Breast epithelium (tissue), 4 donors: Measurements from ENCODE around the gene ATP2B2. TPM values are rescaled to one million over a fixed set of nuclear protein-coding genes. Genes with fewer than 3 reads are reported as not detected.

Experiments used
- DNase-seq, 2 donors: peaks; one replicate each; pipeline ENCODE4 v3.0.0-alpha.2; 2019; ENCODE audit warnings: low spot score in 2 of 2
- H3K27ac ChIP-seq, 2 donors: fragments of 200-600 bp; sonication (generic) in 1 of 2; one replicate each; pipeline ENCODE4 v1.5.1; 2016 to 2019; ENCODE audit warnings: mild to moderate bottlenecking in 1 of 2
- H3K27me3 ChIP-seq, 2 donors: fragments of 200-600 bp; sonication (generic) in 1 of 2; one replicate each; pipeline versions ENCODE4 v1.5.1 to v1.6.0; 2017 to 2019; ENCODE audit warnings: control low read depth in 1 of 2, mild to moderate bottlenecking in 1 of 2
- H3K36me3 ChIP-seq: fragments of 200-600 bp; one replicate; pipeline ENCODE4 v1.5.1; 2019
- H3K4me1 ChIP-seq, 2 donors: fragments of 200-600 bp; sonication (generic); one replicate each; pipeline ENCODE4 v1.5.1; 2016 to 2019; ENCODE audit warnings: control low read depth in 1 of 2
- H3K4me3 ChIP-seq, 3 donors: fragments of 200-600 bp; sonication (generic); 1 replicate in 2 of 3; 2 replicates in 1 of 3; pipeline ENCODE4 v1.5.1; 2016 to 2019; ENCODE audit warnings: mild to moderate bottlenecking in 3 of 3, moderate library complexity in 2 of 3
- H3K9me3 ChIP-seq, 2 donors: fragments of 200-600 bp; sonication (generic) in 1 of 2; one replicate each; pipeline ENCODE4 v1.5.1; 2016 to 2019; ENCODE audit warnings: control low read depth in 1 of 2
- POLR2A ChIP-seq: fragments of 450-650 bp; IDR thresholded peaks from one replicate; pipeline ENCODE4 v1.6.1; 2016; ENCODE audit warnings: antibody characterized with exemption, mild to moderate bottlenecking, moderate library complexity
- POLR2AphosphoS5 ChIP-seq, 3 donors: sonication (generic); formaldehyde crosslinking; IDR thresholded peaks; one replicate each; pipeline ENCODE4 v1.6.1; 2017; ENCODE audit warnings: antibody characterized with exemption in 3 of 3
- intact Hi-C: fragments of 100-400 bp; cut with DNase I; formaldehyde crosslinking; loops from one replicate; pipeline ENCODE4 v1.15.1; 2023; ENCODE audit warnings: low total_unique reads
- total RNA-seq, 3 donors: library from RNA; depleted of rRNA; stranded (reverse); fragments of >200 nt; gene quantifications; one replicate each; pipeline ENCODE4 v1.1.0, GENCODE V29; 2016
- TF ChIP-seq, protein P1 (sequence below), 3 donors: fragments of 450-650 bp; IDR thresholded peaks; one replicate each; pipeline ENCODE4 v1.5.1; 2016 to 2017; ENCODE audit warnings: antibody characterized with exemption in 3 of 3, mild to moderate bottlenecking in 3 of 3, moderate library complexity in 3 of 3

ATP2B2 gene
- total RNA-seq, 3 donors from 2014 or later = under 0.01 to 0.15 TPM; not detected in 1

GRCh38 chr3:10277115-10277625 is 228.2 kb downstream of the ATP2B2 start:
- Histone ChIP-seq H3K4me1 (peaks cover 0 to 2% of the 10 kb centered on the region in 2 donors), H3K4me3 (no peak overlapping the region), H3K27ac (no peak overlapping the region), H3K27me3 (no peaks in the 10 kb centered on the region), H3K36me3 (no peaks in the 10 kb centered on the region), H3K9me3 (no peaks in the 10 kb centered on the region)
- intact Hi-C loops = loop anchor here (10.0 kb wide), 1 partner anchor 1662 kb away; no protein-coding TSS in a partner anchor
- no peak for DNase-seq
- TF ChIP-seq, protein P1, sequence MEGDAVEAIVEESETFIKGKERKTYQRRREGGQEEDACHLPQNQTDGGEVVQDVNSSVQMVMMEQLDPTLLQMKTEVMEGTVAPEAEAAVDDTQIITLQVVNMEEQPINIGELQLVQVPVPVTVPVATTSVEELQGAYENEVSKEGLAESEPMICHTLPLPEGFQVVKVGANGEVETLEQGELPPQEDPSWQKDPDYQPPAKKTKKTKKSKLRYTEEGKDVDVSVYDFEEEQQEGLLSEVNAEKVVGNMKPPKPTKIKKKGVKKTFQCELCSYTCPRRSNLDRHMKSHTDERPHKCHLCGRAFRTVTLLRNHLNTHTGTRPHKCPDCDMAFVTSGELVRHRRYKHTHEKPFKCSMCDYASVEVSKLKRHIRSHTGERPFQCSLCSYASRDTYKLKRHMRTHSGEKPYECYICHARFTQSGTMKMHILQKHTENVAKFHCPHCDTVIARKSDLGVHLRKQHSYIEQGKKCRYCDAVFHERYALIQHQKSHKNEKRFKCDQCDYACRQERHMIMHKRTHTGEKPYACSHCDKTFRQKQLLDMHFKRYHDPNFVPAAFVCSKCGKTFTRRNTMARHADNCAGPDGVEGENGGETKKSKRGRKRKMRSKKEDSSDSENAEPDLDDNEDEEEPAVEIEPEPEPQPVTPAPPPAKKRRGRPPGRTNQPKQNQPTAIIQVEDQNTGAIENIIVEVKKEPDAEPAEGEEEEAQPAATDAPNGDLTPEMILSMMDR (IDR thresholded peaks at IDR 0.05) = no peak
- no peak for TF ChIP-seq POLR2AphosphoS5 (IDR thresholded peaks at IDR 0.05)
- no peak for TF ChIP-seq POLR2A

- Histone ChIP-seq H3K9me3 (no peaks in the 10 kb centered on the region), H3K4me1 (peaks cover 0 to 2% of the 10 kb centered on the region in 2 donors), H3K4me3 (no peak overlapping the region), H3K36me3 (no peaks in the 10 kb centered on the region), H3K27ac (no peak overlapping the region), H3K27me3 (no peaks in the 10 kb centered on the region)
- TF ChIP-seq POLR2AphosphoS5 (IDR thresholded peaks at IDR 0.05) = no peak
- DNase-seq = no peak
- intact Hi-C loops = loop anchor here (10.0 kb wide), 1 partner anchor 1660 kb away; no protein-coding TSS in a partner anchor
These were observed 230.8 kb downstream of the ATP2B2 start for GRCh38 chr3:10274601-10275000.

Other genes with a start within 250 kb of the ATP2B2 start
- 1 to 10 TPM in 1 of 3 donors, under 1 TPM in 1, not detected in 1; 0.66 to 1.0 TPM for gene GHRL, start 212.6 kb downstream of the ATP2B2 start, total RNA-seq
- gene SEC13, start 184.5 kb downstream of the ATP2B2 start, total RNA-seq = 100 to 1,000 TPM in 1 of 3 donors, 10 to 100 TPM in 2; 80.2 to 111 (median 87.7) TPM